ENCODE measurements around the gene ZFHX3.

Gene ZFHX3

DNA sequence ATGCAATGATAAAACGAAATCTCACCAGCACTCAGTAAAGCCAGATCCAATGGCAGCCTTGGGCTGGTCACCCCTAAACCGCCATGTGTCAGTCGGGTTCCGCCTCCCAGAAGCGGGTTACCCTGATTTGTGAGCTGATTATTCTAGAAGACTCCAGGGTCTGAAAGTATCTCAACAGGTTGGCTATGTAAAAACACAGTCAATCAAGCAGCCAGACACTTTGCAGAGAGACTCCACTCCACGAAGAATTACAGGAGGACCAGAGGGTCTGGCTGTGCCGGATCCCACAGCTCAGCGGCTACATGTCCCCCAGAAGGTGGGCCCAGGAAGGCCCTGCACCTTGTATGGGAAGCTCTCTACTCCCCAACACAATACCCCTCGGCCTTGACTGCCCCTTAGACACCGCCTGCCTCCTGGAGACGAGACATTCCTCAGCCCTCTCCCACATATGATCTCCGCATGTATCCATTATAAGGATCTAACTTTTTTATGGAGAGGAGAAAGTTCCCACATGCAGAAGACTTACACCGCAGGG is 23.3 kb downstream of the ZFHX3 start:
- H3K79me2 ChIP-seq (ENCODE audit: low read length) = peaks cover 2% of the 10 kb centered on the region; the same call in 1 of the 2 replicates
- no peak overlapping the region for H3K4me3 ChIP-seq (ENCODE audit: low read length)
- H3K27ac ChIP-seq (ENCODE audit: low read length) = no peak overlapping the region
- no peak overlapping the region for H3K4me2 ChIP-seq (ENCODE audit: low read length)
- H3K27me3 ChIP-seq (ENCODE audit: low read depth, low read length) = no peaks in the 10 kb centered on the region
- no peak overlapping the region for H2AFZ ChIP-seq (ENCODE audit: low read depth, low read length)
- H3K9ac ChIP-seq (ENCODE audit: low read length) = no peak overlapping the region
- H3K9me3 ChIP-seq (ENCODE audit: insufficient read depth, low read length) = no peaks in the 10 kb centered on the region
- peaks cover 10% of the 10 kb centered on the region; the same call in 1 of the 2 replicates for H4K20me1 ChIP-seq (ENCODE audit: insufficient read depth, low read length)
- H3K4me1 ChIP-seq (ENCODE audit: low read length) = peaks cover 13% of the 10 kb centered on the region
- TF ChIP-seq, protein P1, sequence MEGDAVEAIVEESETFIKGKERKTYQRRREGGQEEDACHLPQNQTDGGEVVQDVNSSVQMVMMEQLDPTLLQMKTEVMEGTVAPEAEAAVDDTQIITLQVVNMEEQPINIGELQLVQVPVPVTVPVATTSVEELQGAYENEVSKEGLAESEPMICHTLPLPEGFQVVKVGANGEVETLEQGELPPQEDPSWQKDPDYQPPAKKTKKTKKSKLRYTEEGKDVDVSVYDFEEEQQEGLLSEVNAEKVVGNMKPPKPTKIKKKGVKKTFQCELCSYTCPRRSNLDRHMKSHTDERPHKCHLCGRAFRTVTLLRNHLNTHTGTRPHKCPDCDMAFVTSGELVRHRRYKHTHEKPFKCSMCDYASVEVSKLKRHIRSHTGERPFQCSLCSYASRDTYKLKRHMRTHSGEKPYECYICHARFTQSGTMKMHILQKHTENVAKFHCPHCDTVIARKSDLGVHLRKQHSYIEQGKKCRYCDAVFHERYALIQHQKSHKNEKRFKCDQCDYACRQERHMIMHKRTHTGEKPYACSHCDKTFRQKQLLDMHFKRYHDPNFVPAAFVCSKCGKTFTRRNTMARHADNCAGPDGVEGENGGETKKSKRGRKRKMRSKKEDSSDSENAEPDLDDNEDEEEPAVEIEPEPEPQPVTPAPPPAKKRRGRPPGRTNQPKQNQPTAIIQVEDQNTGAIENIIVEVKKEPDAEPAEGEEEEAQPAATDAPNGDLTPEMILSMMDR (IDR thresholded peaks at IDR 0.05; ENCODE audit: low read depth, low read length) = no peak
- no peak for TF ChIP-seq EZH2phosphoT487 (IDR thresholded peaks at IDR 0.05; ENCODE audit: low read depth)
- no peaks in the 10 kb centered on the region for H3K36me3 ChIP-seq (replicated peaks; ENCODE audit: low read depth, low read length)

DNA sequence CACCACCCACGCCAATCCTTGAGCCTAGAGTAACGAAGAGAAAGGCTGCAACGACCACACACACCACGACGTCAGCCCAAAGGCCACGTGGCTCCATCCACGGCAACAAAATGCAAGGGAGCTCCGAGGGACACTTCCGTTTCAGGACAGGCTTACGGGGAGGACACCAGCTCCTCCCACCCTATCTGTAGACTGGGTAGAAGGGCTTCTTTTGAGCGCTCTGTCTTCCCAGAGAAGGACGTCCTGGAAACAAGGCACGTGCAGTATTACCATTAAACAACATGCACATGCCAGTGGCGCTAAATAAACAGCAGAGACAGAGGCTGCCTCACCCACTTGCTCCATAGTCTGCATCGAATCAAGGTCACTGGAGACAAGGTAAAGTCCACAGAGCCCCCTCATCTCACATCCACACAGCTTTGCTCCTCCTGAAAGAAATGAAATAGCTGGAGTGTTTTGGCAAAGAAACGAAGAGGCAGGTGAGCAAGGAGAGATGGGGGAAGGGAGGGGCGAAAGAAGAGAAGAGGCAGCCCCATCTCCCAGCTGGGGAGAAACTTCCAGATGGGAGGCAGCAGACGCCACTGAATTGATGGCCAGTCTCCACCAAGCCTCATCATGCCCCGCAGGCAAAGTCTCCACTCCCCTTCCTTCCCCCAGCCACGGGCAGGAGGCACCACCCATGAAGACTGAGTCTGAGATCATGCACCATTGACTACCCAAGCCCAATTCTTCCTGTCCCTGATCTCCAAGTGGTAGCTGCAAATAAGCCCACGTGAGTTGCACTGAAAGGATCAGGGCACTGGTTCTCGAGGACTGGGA is 24.0 kb downstream of the ZFHX3 start:
- H3K4me2 ChIP-seq (ENCODE audit: low read length) = no peak overlapping the region
- H3K9me3 ChIP-seq (ENCODE audit: insufficient read depth, low read length) = no peaks in the 10 kb centered on the region
- no peak for TF ChIP-seq EZH2phosphoT487 (IDR thresholded peaks at IDR 0.05; ENCODE audit: low read depth)
- TF ChIP-seq, protein P1 (IDR thresholded peaks at IDR 0.05; ENCODE audit: low read depth, low read length) = no peak
- H3K36me3 ChIP-seq (replicated peaks; ENCODE audit: low read depth, low read length) = no peaks in the 10 kb centered on the region
- no peak overlapping the region for H3K27ac ChIP-seq (ENCODE audit: low read length)
- no peaks in the 10 kb centered on the region for H3K27me3 ChIP-seq (ENCODE audit: low read depth, low read length)
- H4K20me1 ChIP-seq (ENCODE audit: insufficient read depth, low read length) = peaks cover 10% of the 10 kb centered on the region; the same call in 1 of the 2 replicates
- H3K4me3 ChIP-seq (ENCODE audit: low read length) = no peak overlapping the region
- H3K79me2 ChIP-seq (ENCODE audit: low read length) = peaks cover 8% of the 10 kb centered on the region
- no peak overlapping the region for H3K9ac ChIP-seq (ENCODE audit: low read length)
- peaks cover 13% of the 10 kb centered on the region for H3K4me1 ChIP-seq (ENCODE audit: low read length)
- no peak overlapping the region for H2AFZ ChIP-seq (ENCODE audit: low read depth, low read length)

DNA sequence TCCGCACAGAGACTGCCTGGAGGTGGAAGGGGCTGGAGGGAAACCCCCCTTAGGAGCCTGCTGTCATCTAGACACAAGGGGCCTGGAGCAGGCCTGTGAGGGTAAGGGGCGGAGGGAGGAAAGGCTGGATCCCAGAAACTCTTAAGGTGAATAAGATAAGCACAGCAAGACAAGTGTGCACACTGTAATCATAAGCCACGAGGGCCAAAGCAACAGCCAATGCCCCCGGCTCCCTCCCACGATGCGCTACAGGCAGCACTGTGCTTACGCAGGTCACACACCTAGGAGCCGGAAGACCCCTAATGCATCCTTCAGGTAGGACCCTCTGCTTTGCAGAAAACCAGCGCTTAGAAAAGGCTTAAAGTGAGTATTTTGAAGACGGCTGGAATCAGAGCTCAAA is 24.6 kb downstream of the ZFHX3 start:
- H3K9ac ChIP-seq (ENCODE audit: low read length) = no peak overlapping the region
- H2AFZ ChIP-seq (ENCODE audit: low read depth, low read length) = no peak overlapping the region
- no peak overlapping the region for H3K4me3 ChIP-seq (ENCODE audit: low read length)
- H3K27me3 ChIP-seq (ENCODE audit: low read depth, low read length) = no peaks in the 10 kb centered on the region
- peaks cover 10% of the 10 kb centered on the region; the same call in 1 of the 2 replicates for H4K20me1 ChIP-seq (ENCODE audit: insufficient read depth, low read length)
- peaks cover 13% of the 10 kb centered on the region for H3K4me1 ChIP-seq (ENCODE audit: low read length)
- H3K36me3 ChIP-seq (replicated peaks; ENCODE audit: low read depth, low read length) = no peaks in the 10 kb centered on the region
- TF ChIP-seq, protein P1 (IDR thresholded peaks at IDR 0.05; ENCODE audit: low read depth, low read length) = no peak
- no peak for TF ChIP-seq EZH2phosphoT487 (IDR thresholded peaks at IDR 0.05; ENCODE audit: low read depth)
- no peak overlapping the region for H3K4me2 ChIP-seq (ENCODE audit: low read length)
- no peaks in the 10 kb centered on the region for H3K9me3 ChIP-seq (ENCODE audit: insufficient read depth, low read length)
- H3K79me2 ChIP-seq (ENCODE audit: low read length) = peaks cover 8% of the 10 kb centered on the region
- no peak overlapping the region for H3K27ac ChIP-seq (ENCODE audit: low read length)

DNA sequence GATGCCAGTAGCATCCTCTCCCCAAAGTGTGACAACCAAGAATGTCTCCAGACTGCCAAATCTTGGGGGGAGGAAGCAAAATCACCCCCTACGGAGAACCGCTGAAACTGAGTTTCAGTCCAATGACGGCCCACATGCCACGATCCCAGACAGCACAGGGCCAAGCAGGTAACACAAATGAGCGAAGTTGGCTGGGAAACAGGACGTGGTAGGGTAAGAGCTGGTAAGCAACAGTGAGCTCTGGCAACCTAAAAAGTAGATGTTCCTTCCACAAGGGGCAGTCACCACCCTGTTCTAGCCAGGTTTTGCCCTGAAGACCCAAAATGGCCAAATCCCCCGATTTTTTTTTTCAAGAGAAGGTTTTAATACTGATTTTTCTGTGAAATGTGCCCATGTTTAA is 25.4 kb downstream of the ZFHX3 start:
- no peak overlapping the region for H3K9ac ChIP-seq (ENCODE audit: low read length)
- no peaks in the 10 kb centered on the region for H3K36me3 ChIP-seq (replicated peaks; ENCODE audit: low read depth, low read length)
- no peaks in the 10 kb centered on the region for H3K27me3 ChIP-seq (ENCODE audit: low read depth, low read length)
- H3K27ac ChIP-seq (ENCODE audit: low read length) = no peak overlapping the region
- H3K4me3 ChIP-seq (ENCODE audit: low read length) = no peak overlapping the region
- H3K9me3 ChIP-seq (ENCODE audit: insufficient read depth, low read length) = no peaks in the 10 kb centered on the region
- H3K79me2 ChIP-seq (ENCODE audit: low read length) = peaks cover 10% of the 10 kb centered on the region
- peaks cover 15% of the 10 kb centered on the region for H3K4me1 ChIP-seq (ENCODE audit: low read length)
- TF ChIP-seq EZH2phosphoT487 (IDR thresholded peaks at IDR 0.05; ENCODE audit: low read depth) = no peak
- TF ChIP-seq, protein P1 (IDR thresholded peaks at IDR 0.05; ENCODE audit: low read depth, low read length) = no peak
- H3K4me2 ChIP-seq (ENCODE audit: low read length) = no peak overlapping the region
- H4K20me1 ChIP-seq (ENCODE audit: insufficient read depth, low read length) = peaks cover 10% of the 10 kb centered on the region; the same call in 1 of the 2 replicates
- no peak overlapping the region for H2AFZ ChIP-seq (ENCODE audit: low read depth, low read length)
